Neural crest cell (in vitro differentiated cells): ENCODE measurements around the gene LINGO1. TPM values are rescaled to one million over a fixed set of nuclear protein-coding genes. Genes with fewer than 3 reads are reported as not detected.

Experiments used
- DNase-seq: peaks from one replicate; pipeline ENCODE4 v3.0.0; 2021; ENCODE audit warnings: low read depth, mixed read lengths, low spot score
- H3K27ac Mint-ChIP-seq: one replicate; pipeline ENCODE4 v1.8.0; 2021; ENCODE audit warnings: mild to moderate bottlenecking, mixed read lengths; ENCODE audit not compliant: unreplicated experiment
- H3K27me3 Mint-ChIP-seq: 2 replicates; pipeline ENCODE4 v1.8.0; 2021; ENCODE audit warnings: low read depth, mild to moderate bottlenecking, mixed read lengths
- H3K36me3 Mint-ChIP-seq: 2 replicates; pipeline ENCODE4 v1.8.0; 2021; ENCODE audit warnings: low read depth, mild to moderate bottlenecking, mixed read lengths
- H3K4me1 Mint-ChIP-seq: 2 replicates; pipeline ENCODE4 v1.8.0; 2021; ENCODE audit warnings: mixed read lengths
- H3K4me3 Mint-ChIP-seq: one replicate; pipeline ENCODE4 v1.8.0; 2021; ENCODE audit warnings: mild to moderate bottlenecking, mixed read lengths
- H3K9me3 Mint-ChIP-seq: 2 replicates; pipeline ENCODE4 v1.8.0; 2021; ENCODE audit warnings: mixed read lengths
- CTCF ChIP-seq: fragments of 200-600 bp; sonication (generic); conservative IDR thresholded peaks from 2 replicates; pipeline ENCODE4 v1.5.0; 2021; ENCODE audit warnings: antibody characterized with exemption, mild to moderate bottlenecking
- total RNA-seq: library from RNA; stranded (reverse); gene quantifications from 2 replicates; pipeline ENCODE4 v1.2.1, GENCODE V29; 2021

The LINGO1 gene
- total RNA-seq, 1 donor from 2014 or later: 31.0 TPM

- Mint-ChIP-seq H3K4me1 (peaks cover 44% of the 10 kb centered on the region), H3K36me3 (peaks cover 4% of the 10 kb centered on the region), H3K27ac (no peak overlapping the region), H3K9me3 (no peaks in the 10 kb centered on the region), H3K4me3 (peak overlapping the region; percentile 70), H3K27me3 (peaks cover 3% of the 10 kb centered on the region)
- TF ChIP-seq CTCF: no peak
- no peak for DNase-seq
These were observed 5.6 kb downstream of the LINGO1 start for GRCh38 chr15:77627067-77627466.

- no peak for DNase-seq
- Mint-ChIP-seq H3K36me3 (peaks cover 4% of the 10 kb centered on the region), H3K27ac (no peak overlapping the region), H3K4me3 (no peak overlapping the region), H3K27me3 (peaks cover 3% of the 10 kb centered on the region), H3K4me1 (peaks cover 47% of the 10 kb centered on the region), H3K9me3 (no peaks in the 10 kb centered on the region)
- TF ChIP-seq CTCF: no peak
These were observed 6.7 kb downstream of the LINGO1 start for GRCh38 chr15:77626002-77626401.

- H3K27me3 Mint-ChIP-seq: peaks cover 3% of the 10 kb centered on the region
- DNase-seq: no peak
- peaks cover 4% of the 10 kb centered on the region for H3K36me3 Mint-ChIP-seq
- H3K27ac Mint-ChIP-seq: no peak overlapping the region
- peaks cover 43% of the 10 kb centered on the region for H3K4me1 Mint-ChIP-seq
- TF ChIP-seq CTCF: no peak
- no peaks in the 10 kb centered on the region for H3K9me3 Mint-ChIP-seq
- no peak overlapping the region for H3K4me3 Mint-ChIP-seq
These were observed 7.3 kb downstream of the LINGO1 start for GRCh38 chr15:77625376-77625775.

GRCh38 chr15:77624868-77625267 lies 7.8 kb downstream of the LINGO1 start:
- DNase-seq: no peak
- H3K27me3 Mint-ChIP-seq: peaks cover 3% of the 10 kb centered on the region
- peaks cover 42% of the 10 kb centered on the region for H3K4me1 Mint-ChIP-seq
- peaks cover 4% of the 10 kb centered on the region for H3K36me3 Mint-ChIP-seq
- H3K27ac Mint-ChIP-seq: no peak overlapping the region
- TF ChIP-seq CTCF: no peak
- no peak overlapping the region for H3K4me3 Mint-ChIP-seq
- H3K9me3 Mint-ChIP-seq: no peaks in the 10 kb centered on the region

GRCh38 chr15:77623755-77624524 lies 8.8 kb downstream of the LINGO1 start:
- H3K4me1 Mint-ChIP-seq: peaks cover 35% of the 10 kb centered on the region
- H3K27me3 Mint-ChIP-seq: no peaks in the 10 kb centered on the region
- DNase-seq: no peak
- peaks cover 4% of the 10 kb centered on the region for H3K36me3 Mint-ChIP-seq
- H3K9me3 Mint-ChIP-seq: no peaks in the 10 kb centered on the region
- H3K27ac Mint-ChIP-seq: peak overlapping the region; percentile 78
- H3K4me3 Mint-ChIP-seq: peak overlapping the region; percentile 1
- no peak for TF ChIP-seq CTCF
